Measurements from ENCODE around the gene SNX18.

SNX18 gene

GRCh38 chr5:54525261-54525660 is 7.7 kb downstream of the SNX18 start:
- H3K4me3 ChIP-seq (ENCODE audit: severe bottlenecking): no peak overlapping the region
- no peak for DNase-seq (ENCODE audit: low spot score)
- H3K27ac ChIP-seq (ENCODE audit: poor library complexity, severe bottlenecking): no peak overlapping the region
- H3K9me3 ChIP-seq (ENCODE audit: severe bottlenecking): no peaks in the 10 kb centered on the region
- no peak for ATAC-seq (ENCODE audit: low read depth)
- no peaks in the 10 kb centered on the region for H3K27me3 ChIP-seq (ENCODE audit: insufficient read depth, poor library complexity, severe bottlenecking)
- H3K4me1 ChIP-seq (ENCODE audit: insufficient read depth, poor library complexity, severe bottlenecking): peaks cover 19% of the 10 kb centered on the region
- no peaks in the 10 kb centered on the region for H3K36me3 ChIP-seq (ENCODE audit: low read depth)
- TF ChIP-seq CTCF (IDR thresholded peaks at IDR 0.05; ENCODE audit: poor library complexity, severe bottlenecking): no peak

- Histone ChIP-seq H3K4me3 (ENCODE audit: severe bottlenecking) (no peak overlapping the region), H3K9me3 (ENCODE audit: severe bottlenecking) (no peaks in the 10 kb centered on the region), H3K27me3 (ENCODE audit: insufficient read depth, poor library complexity, severe bottlenecking) (no peaks in the 10 kb centered on the region), H3K36me3 (ENCODE audit: low read depth) (no peaks in the 10 kb centered on the region), H3K4me1 (ENCODE audit: insufficient read depth, poor library complexity, severe bottlenecking) (peaks cover 23% of the 10 kb centered on the region), H3K27ac (ENCODE audit: poor library complexity, severe bottlenecking) (no peak overlapping the region)
- DNase-seq (ENCODE audit: low spot score) (no peak), ATAC-seq (ENCODE audit: low read depth) (no peak)
- TF ChIP-seq CTCF (IDR thresholded peaks at IDR 0.05; ENCODE audit: poor library complexity, severe bottlenecking): no peak
These were observed 8.1 kb downstream of the SNX18 start for GRCh38 chr5:54525692-54526091.

- ATAC-seq (ENCODE audit: low read depth) (no peak), DNase-seq (ENCODE audit: low spot score) (no peak)
- Histone ChIP-seq H3K27me3 (ENCODE audit: insufficient read depth, poor library complexity, severe bottlenecking) (no peaks in the 10 kb centered on the region), H3K27ac (ENCODE audit: poor library complexity, severe bottlenecking) (no peak overlapping the region), H3K4me1 (ENCODE audit: insufficient read depth, poor library complexity, severe bottlenecking) (peaks cover 24% of the 10 kb centered on the region), H3K9me3 (ENCODE audit: severe bottlenecking) (no peaks in the 10 kb centered on the region), H3K4me3 (ENCODE audit: severe bottlenecking) (no peak overlapping the region), H3K36me3 (ENCODE audit: low read depth) (no peaks in the 10 kb centered on the region)
- TF ChIP-seq CTCF (IDR thresholded peaks at IDR 0.05; ENCODE audit: poor library complexity, severe bottlenecking): no peak
These were observed 9.2 kb downstream of the SNX18 start for GRCh38 chr5:54526604-54527288.

GRCh38 chr5:54528633-54529209 is 11.2 kb downstream of the SNX18 start:
- Histone ChIP-seq H3K27me3 (ENCODE audit: insufficient read depth, poor library complexity, severe bottlenecking) (no peaks in the 10 kb centered on the region), H3K27ac (ENCODE audit: poor library complexity, severe bottlenecking) (no peak overlapping the region), H3K4me3 (ENCODE audit: severe bottlenecking) (no peak overlapping the region), H3K9me3 (ENCODE audit: severe bottlenecking) (no peaks in the 10 kb centered on the region), H3K36me3 (ENCODE audit: low read depth) (no peaks in the 10 kb centered on the region), H3K4me1 (ENCODE audit: insufficient read depth, poor library complexity, severe bottlenecking) (peaks cover 27% of the 10 kb centered on the region)
- TF ChIP-seq CTCF (IDR thresholded peaks at IDR 0.05; ENCODE audit: poor library complexity, severe bottlenecking): no peak
- DNase-seq (ENCODE audit: low spot score) (no peak), ATAC-seq (ENCODE audit: low read depth) (no peak)

- no peaks in the 10 kb centered on the region for H3K36me3 ChIP-seq (ENCODE audit: low read depth)
- DNase-seq (ENCODE audit: low spot score): no peak
These were observed 12.0 kb downstream of the SNX18 start for GRCh38 chr5:54529565-54529964.

More at GRCh38 chr5:54529565-54529964, 12.0 kb downstream of the SNX18 start:
- H3K4me1 ChIP-seq (ENCODE audit: insufficient read depth, poor library complexity, severe bottlenecking): peaks cover 28% of the 10 kb centered on the region
- no peaks in the 10 kb centered on the region for H3K9me3 ChIP-seq (ENCODE audit: severe bottlenecking)
- H3K27me3 ChIP-seq (ENCODE audit: insufficient read depth, poor library complexity, severe bottlenecking): no peaks in the 10 kb centered on the region
- TF ChIP-seq CTCF (IDR thresholded peaks at IDR 0.05; ENCODE audit: poor library complexity, severe bottlenecking): no peak
- H3K4me3 ChIP-seq (ENCODE audit: severe bottlenecking): no peak overlapping the region
- no peak overlapping the region for H3K27ac ChIP-seq (ENCODE audit: poor library complexity, severe bottlenecking)
- ATAC-seq (ENCODE audit: low read depth): no peak

Data from RWPE2 (cell line).